Lung (tissue), 12 donors: ENCODE measurements around the gene ANTXR1. TPM values are rescaled to one million over a fixed set of nuclear protein-coding genes. Genes with fewer than 3 reads are reported as not detected.

Source experiments
- ATAC-seq: fragments of 200-7000 bp; cut with Tn5 transposase; one replicate; pipeline ENCODE4 v1.9.1; 2020; ENCODE audit warnings: moderate number of reproducible peaks; ENCODE audit not compliant: insufficient read depth, low FRiP score
- DNase-seq, 3 donors: peaks; one replicate each; pipeline ENCODE4 v3.0.0-alpha.2; 2013 to 2017
- H3K27ac ChIP-seq, 2 donors: one replicate each; pipeline ENCODE4 v1.5.1; 2013; ENCODE audit warnings: mild to moderate bottlenecking in 2 of 2, moderate library complexity in 2 of 2, control low read depth in 1 of 2, inconsistent platforms in 1 of 2, low read depth in 1 of 2, low read length in 1 of 2
- H3K27me3 ChIP-seq, 3 donors: one replicate each; pipeline ENCODE4 v1.5.1; 2013; ENCODE audit warnings: low read length in 2 of 3; ENCODE audit not compliant: control insufficient read depth in 3 of 3, insufficient read depth in 3 of 3
- H3K36me3 ChIP-seq, 4 donors: one replicate each; pipeline ENCODE4 v1.5.1; 2013; ENCODE audit warnings: low read length in 4 of 4, mild to moderate bottlenecking in 1 of 4, moderate library complexity in 1 of 4; ENCODE audit not compliant: control insufficient read depth in 4 of 4, insufficient read depth in 4 of 4
- H3K4me1 ChIP-seq, 5 donors: one replicate each; pipeline ENCODE4 v1.5.1; 2013; ENCODE audit warnings: low read length in 5 of 5, mild to moderate bottlenecking in 2 of 5, moderate library complexity in 1 of 5; ENCODE audit not compliant: control insufficient read depth in 5 of 5, insufficient read depth in 5 of 5
- H3K4me3 ChIP-seq: one replicate; pipeline ENCODE4 v1.5.1; 2013; ENCODE audit warnings: mild to moderate bottlenecking, control low read depth, moderate library complexity
- H3K9ac ChIP-seq, 2 donors: one replicate each; pipeline ENCODE4 v1.5.1; 2013; ENCODE audit warnings: low read length in 2 of 2, control low read depth in 1 of 2; ENCODE audit not compliant: insufficient read depth in 1 of 2
- H3K9me3 ChIP-seq, 4 donors: one replicate each; pipeline ENCODE4 v1.5.1; 2013; ENCODE audit warnings: low read length in 3 of 4, mild to moderate bottlenecking in 1 of 4, moderate library complexity in 1 of 4; ENCODE audit not compliant: control insufficient read depth in 4 of 4, insufficient read depth in 3 of 4
- WGBS, 2 donors: extraction: QIAGEN DNeasy Blood & Tissue Kit; methylation state at CpG; one replicate each; pipeline ENCODE4 v1.1.7; 2013; 5-methylcytosine and 5-hydroxymethylcytosine counted together
- polyA plus RNA-seq, 2 donors: library from polyadenylated mRNA; stranded (reverse); fragments of 200-250 nt; gene quantifications; one replicate each; pipeline ENCODE4 v1.2.1, GENCODE V29; 2013
- total RNA-seq, 2 donors: library from RNA; depleted of rRNA in 1 of 2; stranded (reverse); fragments of >200 nt in 1 of 2; gene quantifications; one replicate each; pipeline ENCODE4 v1.2.1, GENCODE V29; 2014 to 2021
- TF ChIP-seq, protein P1 (sequence below): IDR thresholded peaks from 2 replicates; pipeline ENCODE4 v1.5.1; 2012; ENCODE audit warnings: mild to moderate bottlenecking; ENCODE audit errors: control extremely low read depth, extremely low read depth
- donor health status: control.
- donor health status: control.
- donor health status: Bipolar disorder and iron deficiency.
- donor health status: healthy.
- donor health status: DM: yes; HTN: yes; CAD: no.

ANTXR1 gene
- total and polyA plus RNA-seq, 4 donors: 13.4 to 81.0 (median 34.8) TPM

DNA sequence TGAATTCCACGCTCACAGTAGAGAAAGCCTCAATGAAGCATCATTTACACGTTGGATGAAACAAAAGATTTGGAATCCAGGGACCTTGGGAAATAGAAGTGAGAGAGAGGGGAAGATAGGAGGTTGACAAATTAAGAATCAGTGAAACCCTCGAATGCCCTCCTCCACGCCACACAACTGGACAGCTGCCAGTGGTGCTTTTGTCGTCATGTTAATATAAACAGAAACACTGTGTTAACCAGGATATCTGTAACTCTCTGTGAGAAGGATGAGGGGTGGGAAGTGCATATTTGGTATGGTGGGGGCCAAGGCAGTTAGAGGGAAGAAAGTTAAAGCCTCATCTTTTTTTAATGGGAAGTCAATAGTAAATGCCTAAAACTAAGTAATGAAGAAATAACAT is 265.4 kb downstream of the ANTXR1 start:
- TF ChIP-seq, protein P1, sequence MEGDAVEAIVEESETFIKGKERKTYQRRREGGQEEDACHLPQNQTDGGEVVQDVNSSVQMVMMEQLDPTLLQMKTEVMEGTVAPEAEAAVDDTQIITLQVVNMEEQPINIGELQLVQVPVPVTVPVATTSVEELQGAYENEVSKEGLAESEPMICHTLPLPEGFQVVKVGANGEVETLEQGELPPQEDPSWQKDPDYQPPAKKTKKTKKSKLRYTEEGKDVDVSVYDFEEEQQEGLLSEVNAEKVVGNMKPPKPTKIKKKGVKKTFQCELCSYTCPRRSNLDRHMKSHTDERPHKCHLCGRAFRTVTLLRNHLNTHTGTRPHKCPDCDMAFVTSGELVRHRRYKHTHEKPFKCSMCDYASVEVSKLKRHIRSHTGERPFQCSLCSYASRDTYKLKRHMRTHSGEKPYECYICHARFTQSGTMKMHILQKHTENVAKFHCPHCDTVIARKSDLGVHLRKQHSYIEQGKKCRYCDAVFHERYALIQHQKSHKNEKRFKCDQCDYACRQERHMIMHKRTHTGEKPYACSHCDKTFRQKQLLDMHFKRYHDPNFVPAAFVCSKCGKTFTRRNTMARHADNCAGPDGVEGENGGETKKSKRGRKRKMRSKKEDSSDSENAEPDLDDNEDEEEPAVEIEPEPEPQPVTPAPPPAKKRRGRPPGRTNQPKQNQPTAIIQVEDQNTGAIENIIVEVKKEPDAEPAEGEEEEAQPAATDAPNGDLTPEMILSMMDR: no peak
- DNase-seq: peak; percentile 73 to 83 (median 80)
- no peak for ATAC-seq
- 38 to 48% methylated on average over 5 of the region's 5 CpGs for WGBS, 2 donors
- Histone ChIP-seq H3K9ac (no peak overlapping the region), H3K4me3 (no peak overlapping the region), H3K27ac (no peak overlapping the region), H3K27me3 (no peaks in the 10 kb centered on the region), H3K4me1 (peaks cover 0 to 4% (median 0%) of the 10 kb centered on the region in 5 donors), H3K9me3 (no peaks in the 10 kb centered on the region), H3K36me3 (no peaks in the 10 kb centered on the region)

DNA sequence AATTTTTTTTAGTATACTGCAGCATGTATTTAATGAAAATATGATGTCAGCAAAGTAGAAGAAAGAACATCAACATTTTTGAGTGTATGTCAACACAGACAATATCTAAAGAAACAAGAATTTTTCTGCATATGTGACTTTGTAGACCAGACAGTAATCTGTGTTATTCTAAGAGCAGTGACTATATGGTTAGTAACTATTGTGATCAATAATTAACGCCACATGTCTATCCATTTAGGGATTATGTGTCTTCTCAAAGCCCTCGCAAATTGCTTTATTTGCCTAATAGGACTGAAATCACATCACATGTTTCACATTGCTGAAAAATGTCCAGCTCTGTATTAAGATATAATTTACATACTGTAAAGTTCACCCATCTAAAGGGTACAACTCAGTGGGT is 266.2 kb downstream of the ANTXR1 start:
- Histone ChIP-seq H3K27ac (no peak overlapping the region), H3K4me1 (peaks cover 0 to 4% (median 0%) of the 10 kb centered on the region in 5 donors), H3K36me3 (no peaks in the 10 kb centered on the region), H3K27me3 (no peaks in the 10 kb centered on the region), H3K4me3 (no peak overlapping the region), H3K9me3 (no peaks in the 10 kb centered on the region), H3K9ac (no peak overlapping the region)
- TF ChIP-seq, protein P1: no peak
- WGBS, 2 donors: 97 to 99% methylated on average over 2 of the region's 2 CpGs
- DNase-seq (no peak), ATAC-seq (no peak)

DNA sequence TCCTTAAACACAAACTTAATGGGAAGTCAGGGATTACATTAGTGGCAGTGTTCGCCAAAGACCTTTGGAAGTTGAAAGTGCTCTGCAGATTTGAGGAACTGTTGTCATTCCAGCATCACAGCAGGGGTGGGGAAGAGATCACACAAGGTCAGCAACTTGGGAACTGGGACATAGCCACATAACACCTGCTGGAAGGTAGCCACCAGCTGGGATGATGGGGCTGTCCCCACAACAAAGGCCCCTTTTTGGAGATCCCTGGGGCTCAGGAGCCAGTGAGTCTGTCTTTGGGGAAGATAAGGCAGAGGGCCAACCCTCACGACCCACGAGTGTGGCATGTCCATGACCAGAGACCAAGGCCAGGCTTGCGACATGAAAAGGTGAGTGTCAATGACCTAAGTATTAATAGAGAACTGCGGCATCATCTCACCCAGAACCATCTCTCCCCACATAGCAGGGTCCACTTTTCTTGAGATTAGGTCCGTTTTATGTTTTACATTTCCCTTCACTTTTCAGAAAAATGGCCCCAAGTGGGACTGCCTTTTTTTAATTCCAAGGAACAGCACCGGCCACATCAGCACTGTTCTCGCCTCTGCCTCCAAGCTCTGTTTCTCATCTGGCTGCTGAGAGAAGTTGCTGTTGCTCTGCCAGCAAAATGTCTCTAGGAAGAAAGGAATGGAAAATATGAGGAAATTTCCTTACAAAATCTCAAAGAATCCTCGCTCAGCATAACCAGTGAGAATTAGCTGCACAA is 267.1 kb downstream of the ANTXR1 start:
- H3K27me3 ChIP-seq: no peaks in the 10 kb centered on the region
- no peak overlapping the region for H3K27ac ChIP-seq
- WGBS, 2 donors: 81 to 83% methylated on average over 9 of the region's 9 CpGs
- TF ChIP-seq, protein P1: no peak
- no peak overlapping the region for H3K4me3 ChIP-seq
- H3K9ac ChIP-seq: no peak overlapping the region
- ATAC-seq: no peak
- no peak for DNase-seq
- H3K9me3 ChIP-seq: no peaks in the 10 kb centered on the region
- H3K36me3 ChIP-seq: no peaks in the 10 kb centered on the region
- peaks cover 0 to 4% (median 0%) of the 10 kb centered on the region in 5 donors for H3K4me1 ChIP-seq
